NCI-H446 treated with DMSO at 0.1 percent for 48 hours (cell line): ENCODE measurements around the gene CKM.
"Not testable (repeated sequence)": the region's sequence is repeated elsewhere in the genome, so short reads cannot be mapped to it uniquely, and the experiment has no call there.

Experiments used
- DNase-seq: peaks from one replicate; lab custom pipeline; 2025; lab: John Stamatoyannopoulos, UW

CKM gene

DNA sequence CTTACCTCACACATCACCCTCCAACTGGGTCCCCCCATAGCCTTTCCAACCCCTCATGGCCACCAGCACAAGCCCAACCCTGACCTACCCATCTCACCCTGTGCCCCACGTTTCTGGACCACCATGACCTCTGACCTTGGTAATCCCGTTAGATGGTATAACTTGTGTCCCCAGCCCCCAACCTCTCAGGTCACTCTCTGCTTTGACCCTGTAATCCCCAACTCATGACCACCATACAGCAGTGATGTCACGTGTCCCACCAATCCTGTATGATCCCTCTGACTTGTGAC, 26.4 kb upstream of the CKM start:
- no peak for DNase-seq

DNA sequence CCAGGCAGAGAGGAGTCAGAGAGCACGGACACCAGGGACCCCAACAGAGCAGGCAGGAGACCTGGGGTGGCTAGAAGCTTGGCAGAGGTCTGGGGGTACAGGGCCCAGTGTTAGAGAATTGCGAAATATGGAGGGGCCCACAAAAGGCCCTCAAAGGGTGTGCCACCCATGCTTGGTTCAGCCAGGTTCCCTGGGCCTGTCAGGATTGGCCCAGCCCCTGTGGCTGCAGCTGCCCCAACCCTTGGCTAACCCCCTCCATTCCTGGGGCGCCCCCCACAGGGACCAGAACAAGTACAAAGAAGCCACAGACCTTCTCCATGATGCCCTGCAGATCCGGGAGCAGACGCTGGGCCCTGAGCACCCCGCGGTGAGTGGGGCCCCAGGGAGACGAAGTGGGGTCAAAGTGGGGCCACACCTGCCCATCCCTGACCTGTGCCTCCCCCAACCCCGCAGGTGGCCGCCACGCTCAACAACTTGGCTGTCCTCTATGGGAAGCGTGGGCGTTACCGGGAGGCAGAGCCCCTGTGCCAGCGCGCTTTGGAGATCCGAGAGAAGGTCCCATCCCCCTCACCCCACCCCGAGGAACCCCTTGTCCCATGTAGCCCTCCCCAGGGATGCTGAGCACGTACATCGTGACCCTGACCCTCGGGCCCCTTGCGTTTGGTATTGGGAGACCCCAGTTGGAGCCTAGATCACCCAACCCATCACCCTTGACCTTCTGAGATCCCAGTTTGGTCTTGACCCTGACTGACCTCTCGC, 25.9 kb upstream of the CKM start:
- DNase-seq = no peak

DNA sequence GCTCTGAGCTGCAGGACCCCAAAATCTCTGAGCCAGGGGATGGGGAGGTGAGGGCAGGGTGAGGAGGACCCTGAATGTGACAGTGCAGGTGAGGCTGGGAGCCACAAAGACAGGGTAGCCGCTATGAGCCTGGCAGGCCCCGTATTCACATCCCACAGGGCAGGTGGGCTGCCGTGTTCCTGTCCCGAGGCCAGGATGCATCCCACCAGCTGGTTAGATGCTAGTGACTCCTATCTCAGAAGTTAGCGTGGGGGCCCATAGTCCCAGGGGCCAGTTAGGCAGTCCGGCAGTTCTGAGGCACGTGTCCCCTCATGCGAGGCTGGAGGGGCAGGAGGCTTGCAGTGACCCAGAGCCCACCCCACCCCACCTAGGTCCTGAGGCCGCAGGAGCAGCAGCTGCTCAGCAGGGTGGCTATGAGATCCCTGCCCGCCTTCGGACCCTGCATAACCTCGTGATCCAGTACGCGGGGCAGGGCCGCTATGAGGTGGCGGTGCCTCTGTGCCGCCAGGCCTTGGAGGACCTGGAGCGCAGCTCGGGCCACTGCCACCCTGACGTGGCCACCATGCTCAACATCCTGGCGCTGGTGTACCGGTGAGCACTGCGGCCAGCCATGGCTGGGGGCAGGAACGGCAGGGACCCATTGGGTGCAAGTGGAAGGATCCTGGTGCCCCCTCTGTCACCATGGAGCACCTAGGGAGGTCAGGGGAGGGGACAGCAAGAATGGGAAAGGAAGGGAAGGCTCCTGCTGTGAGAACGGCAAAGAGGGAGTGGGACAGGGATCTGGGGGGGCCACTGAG, 25.1 kb upstream of the CKM start:
- no peak for DNase-seq

DNA sequence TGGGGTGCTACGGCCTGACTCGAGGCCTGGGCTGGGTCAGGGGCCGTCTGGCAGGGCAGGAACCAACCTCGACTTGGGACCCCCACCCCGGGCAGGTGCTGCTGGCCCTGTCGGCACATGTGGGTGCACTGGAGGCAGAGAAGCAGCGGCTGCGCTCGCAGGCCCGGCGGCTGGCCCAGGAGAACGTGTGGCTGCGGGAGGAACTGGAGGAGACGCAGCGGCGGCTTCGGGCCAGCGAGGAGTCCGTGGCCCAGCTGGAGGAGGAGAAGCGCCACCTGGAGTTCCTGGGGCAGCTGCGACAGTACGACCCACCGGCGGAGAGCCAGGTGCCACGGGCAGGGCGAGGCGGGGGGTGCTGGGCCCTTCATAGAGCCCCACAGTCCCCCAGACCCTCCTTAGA, 23.8 kb upstream of the CKM start:
- no peak for DNase-seq

DNA sequence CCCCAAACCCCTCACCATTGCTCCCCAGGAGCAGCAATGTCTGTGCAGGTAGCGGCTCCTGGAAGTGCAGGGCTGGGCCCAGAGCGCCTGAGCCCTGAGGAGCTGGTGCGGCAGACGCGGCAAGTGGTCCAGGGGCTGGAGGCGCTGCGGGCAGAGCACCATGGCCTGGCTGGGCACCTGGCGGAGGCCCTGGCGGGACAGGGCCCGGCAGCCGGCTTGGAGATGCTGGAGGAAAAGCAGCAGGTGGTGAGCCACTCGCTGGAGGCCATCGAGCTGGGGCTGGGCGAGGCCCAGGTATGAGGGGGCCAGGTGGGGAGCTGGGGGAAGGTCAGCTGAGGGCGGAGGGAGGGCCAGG, 22.8 kb upstream of the CKM start:
- no peak for DNase-seq

DNA sequence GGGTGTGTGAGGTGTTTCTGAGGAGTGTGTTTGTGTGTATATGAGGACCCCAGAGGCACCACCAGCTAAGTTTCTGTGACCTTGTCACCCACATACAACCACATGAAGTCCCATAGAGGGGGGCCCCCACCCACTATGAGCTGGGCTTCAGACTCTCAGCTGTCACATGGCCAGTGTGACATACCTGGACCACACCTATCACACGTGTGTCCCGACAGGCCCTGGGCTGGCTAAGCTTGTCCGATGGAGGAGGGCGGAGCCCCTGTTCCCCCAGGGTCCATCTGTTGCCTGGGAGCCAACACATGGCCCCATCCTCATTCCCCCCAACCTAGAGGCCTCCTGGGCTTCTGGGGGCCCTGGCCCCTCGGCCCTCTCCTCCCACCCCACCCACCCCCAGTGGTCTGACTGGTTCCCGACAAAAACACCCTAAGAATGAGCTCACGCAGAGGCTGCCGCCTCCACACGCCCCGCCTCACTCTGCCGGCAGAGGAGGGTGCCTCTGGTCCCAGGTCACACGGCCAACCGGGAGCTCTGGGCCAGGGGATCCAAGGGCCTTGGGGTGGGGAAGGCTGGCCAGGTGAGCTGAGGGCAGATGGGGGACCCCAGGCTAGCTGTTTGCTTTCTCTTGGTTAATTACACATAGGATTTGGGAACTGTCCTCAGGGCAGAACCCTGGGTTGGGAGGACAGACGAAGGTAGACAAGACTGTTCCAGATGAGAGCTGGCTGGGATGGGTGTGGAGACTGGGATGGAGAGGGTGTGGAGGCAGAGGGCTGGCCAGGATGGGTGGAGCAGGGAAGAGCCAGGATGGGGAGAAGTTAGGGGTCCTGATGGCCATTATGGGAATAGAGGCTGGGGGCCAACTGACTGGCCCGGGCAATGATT, 22.2 kb upstream of the CKM start:
- no peak for DNase-seq

DNA sequence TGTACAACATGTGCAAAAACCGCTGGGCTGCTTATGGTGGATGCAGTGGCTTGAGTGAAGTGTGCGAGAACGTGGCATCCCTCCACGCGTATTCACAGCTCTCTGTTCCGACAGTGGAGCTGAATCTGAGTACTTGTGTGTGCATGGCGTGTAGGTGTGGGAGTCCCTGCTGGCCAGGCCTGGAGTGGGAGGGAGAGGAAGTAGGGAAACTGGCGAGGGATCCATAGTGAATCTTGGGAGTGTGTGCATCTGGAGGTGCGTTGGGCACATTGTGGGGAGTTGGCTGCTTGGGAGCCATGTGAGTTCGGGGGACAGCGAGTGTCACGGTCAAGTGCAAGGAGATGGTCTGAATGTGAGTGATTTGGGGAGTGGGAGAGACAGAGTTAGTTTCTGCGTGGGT, 20.2 kb upstream of the CKM start:
- DNase-seq = no peak

DNA sequence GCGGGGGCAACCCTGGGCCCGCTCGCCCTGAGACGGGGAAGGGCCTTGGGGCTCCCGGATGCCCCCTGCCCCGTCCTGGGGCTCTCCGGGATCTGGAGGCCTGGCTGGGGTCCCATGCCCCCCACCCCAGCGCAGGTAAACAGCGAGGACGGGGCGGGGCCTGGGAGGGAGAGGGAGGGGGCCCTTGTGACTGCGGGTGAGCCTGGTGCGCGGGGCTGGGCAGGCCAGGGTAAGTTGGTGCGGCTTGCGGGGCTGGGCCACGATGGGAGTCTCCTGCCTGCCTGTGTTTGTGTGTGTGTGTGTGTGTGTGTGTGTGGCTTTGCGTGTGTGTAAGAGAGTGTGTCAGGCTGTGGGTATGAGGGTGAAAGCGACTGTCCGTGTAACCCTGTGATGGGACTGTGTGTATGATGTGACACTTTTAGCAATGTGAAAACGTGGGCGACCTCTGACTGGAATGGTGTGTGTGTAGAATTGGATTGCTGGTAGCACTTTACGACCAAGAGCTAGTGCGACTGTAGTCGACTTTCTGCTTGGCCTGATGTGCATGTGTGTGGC, 18.3 kb upstream of the CKM start:
- DNase-seq = no peak

DNA sequence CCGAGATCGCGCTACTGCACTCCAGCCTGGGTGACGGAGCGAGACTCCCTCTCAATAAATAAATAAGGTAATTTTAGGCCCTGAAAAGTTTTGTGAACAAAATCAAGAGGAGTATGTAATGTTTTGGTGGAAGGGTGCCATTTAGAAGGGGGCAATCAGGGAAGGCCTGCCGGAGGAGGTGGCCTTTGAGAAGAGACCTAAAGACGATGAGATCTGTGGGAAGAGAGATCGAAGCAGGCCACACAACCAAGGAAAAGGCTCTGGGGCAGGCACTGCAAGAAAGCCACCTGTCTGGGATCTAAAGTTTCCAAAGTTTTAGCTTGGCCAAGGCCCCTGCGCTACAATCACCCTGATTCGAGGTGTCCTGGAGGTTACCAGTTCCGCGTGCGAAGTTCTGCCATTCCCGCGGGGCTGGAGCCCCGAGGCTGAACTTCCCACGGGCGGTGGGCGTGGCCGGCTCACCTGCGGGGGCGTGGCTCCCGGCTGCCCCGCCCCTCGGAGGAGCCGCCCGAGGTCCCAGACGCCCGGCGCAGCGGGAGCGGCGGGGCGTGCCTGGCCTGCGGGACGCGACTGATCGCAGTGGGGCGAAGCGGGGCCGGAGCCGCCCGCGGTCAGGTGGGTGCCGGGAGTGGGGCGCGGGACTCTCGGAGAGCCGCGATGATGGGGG, 17.7 kb upstream of the CKM start, which contains the start of gene KLC3:
TSS of gene KLC3 (plus strand) at position 519 of the 667 bp plus-strand sequence. CDS start 4,792 bp downstream, outside the sequence.
- DNase-seq = no peak

DNA sequence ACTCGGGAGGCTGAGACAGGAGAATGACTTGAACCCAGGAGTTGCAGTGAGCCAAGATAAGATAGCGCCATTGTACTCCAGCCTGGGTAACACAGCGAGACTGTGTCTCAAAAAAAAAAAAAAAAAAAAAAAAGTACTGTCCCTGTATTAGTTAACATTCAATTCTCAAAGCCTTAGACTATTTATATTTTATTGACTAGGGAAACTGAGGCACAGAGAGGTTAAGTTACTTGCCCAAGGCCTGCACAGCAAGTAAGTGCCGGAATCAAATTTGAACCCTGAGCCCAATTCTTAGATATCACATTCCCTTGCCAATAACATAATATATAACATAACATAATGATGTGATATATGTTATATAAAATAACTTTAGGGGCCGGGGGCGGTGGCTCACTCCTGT, 17.0 kb upstream of the CKM start:
- no peak for DNase-seq

DNA sequence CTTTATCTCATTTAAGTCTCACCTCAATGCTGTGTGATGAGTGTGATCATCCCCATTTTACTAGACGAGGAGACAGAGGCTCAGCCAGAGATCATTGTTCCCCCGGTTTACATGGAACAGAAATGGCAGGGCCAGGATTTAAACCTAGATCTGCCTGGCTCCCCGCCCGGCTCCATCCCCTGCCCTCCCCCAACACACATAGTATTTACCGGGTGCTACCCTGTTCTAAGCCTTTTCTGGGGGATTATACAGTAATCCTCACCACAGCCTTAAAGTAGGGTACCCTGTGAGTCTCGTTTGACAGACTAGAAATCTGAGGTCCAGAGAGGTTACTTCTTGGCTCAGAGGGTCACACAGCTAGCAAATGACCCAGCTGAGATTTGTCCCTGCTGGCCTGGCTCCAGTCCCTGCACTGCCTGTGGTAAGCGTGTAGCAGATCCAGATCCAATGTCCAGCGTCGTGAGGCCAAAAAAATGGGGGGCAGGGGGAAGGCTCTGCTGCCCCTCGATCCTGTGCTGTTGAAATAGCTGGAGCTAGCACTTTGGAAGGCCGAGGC, 14.1 kb upstream of the CKM start:
- no peak for DNase-seq

DNA sequence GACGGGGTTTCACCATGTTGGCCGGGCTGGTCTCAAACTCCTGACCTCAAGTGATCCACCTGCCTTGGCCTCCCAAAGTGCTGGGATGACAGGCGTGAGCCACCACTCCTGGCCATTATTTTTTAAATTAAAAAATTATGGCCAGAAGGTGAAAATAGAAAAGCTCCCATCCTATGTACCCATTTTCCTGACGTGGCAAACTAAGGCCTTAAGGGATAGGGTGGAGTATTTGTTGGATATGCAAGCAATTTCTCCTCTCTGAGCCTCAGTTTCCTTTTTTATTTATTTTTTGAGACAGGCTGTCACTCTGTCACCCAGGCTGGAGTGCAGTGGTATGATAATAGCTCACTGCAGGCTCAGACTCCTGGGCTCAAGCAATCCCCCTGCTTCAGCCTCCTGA, 12.2 kb upstream of the CKM start:
- DNase-seq = not testable (repeated sequence)

DNA sequence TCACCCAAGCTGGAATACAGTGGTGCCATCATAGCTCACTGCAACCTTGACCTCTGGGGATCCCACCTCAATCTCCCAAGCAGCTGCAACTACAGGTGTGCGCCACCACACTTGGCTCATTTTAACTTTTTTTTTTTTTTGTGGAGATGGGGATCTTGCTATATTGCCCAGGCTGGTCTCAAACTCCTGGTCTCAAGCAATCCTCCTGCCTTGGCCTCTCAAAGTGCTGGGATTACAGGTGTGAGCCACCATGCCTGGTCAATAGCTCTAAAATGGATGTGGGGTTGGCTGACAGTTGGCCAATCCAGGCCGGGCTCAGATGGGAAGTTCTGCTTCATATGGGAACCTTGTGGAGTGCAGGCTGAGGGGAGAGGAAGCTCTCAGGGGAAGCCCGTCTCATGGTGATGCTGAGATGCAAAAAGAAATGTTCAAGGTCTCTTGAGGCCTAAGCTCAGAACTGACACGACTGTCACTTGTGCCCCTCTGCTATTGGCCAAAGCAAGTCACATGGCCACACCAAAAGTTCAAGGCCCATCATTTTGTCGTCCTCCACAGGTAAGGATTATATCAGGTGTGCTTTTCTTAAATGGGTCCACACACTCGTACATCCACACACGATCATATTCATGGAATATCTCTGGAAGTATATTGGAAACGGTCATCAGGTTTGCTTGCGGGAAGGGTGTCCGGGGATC, 11.1 kb upstream of the CKM start:
- DNase-seq = no peak

DNA sequence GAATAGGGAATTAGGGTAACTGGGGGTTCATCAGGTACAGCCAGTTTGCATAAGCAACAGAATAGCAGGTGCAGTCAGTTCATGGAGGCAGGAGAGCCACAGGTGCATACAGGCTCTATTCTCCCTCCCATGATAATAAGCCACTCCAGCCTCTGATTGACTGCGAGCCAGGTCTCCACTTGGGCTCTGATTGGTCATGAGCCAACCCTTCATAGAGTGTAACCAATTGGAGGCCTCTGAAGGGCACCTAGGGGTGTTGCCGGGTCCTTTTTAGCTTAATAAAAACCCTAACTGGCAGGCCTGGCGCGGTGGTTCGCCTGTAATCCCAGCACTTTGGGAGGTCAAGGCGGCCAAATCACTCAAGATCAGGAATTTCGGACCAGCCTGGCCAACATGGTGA, 8.7 kb upstream of the CKM start:
- no peak for DNase-seq

DNA sequence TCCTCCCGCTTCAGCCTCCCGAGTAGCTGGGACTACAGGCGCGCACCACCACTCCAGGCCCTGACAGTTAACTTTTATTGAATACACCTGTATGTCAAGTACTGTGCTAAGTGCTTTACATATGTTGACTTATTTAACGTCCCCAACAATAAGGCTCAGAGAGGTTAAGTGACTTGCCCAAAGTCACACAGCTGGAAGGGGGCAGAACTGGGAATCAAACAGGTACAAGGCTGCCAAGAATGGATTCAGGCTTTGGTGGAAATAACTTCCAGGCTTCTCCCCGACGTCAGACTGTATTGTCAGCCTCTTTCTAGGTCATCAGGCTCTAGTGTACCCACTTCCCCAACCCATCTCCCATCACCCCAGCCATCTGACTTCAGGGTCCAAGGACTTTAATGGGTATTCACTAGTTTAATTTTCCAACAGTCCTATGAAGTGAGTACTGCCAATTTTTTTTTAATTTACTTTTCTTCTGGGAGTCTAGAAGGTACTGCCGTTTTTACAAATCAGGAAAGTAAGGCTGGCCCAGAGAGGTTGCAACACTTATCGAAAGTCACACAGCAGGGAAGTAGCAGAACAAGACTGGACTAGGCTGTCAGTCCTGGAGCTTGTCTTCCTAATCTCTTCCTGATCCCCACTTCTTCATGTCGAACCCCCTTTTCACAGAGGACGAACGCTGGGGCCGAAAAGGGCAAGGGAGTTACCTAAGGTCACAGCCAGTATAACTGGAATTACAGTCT, 4.9 kb upstream of the CKM start:
- DNase-seq = no peak

DNA sequence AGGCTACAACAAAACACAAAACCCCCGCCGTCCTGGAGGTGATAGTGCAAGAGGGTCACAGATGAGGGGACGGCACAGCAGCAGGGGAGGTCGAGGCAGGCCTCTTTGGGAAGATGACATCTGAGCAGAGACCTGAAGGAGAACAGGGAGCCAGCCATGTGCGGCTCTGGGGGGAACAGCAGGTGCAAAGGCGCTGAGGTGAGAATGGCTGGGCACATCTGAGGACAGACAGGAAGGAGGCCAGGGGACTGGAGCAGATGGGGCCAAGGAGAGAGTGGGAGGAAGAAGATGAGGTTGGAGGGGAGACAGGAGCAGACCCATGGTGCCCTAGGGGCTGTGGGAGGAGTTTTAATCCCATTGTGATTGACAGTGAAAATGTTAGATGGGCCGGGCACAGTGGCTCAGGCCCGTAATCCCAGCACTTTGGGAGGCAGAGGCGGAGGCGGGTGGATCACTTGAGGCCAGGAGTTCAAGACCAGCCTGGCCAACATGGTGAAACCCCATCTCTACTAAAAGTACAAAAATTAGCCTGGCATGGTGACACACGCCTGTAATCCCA, 1.8 kb upstream of the CKM start:
- no peak for DNase-seq

DNA sequence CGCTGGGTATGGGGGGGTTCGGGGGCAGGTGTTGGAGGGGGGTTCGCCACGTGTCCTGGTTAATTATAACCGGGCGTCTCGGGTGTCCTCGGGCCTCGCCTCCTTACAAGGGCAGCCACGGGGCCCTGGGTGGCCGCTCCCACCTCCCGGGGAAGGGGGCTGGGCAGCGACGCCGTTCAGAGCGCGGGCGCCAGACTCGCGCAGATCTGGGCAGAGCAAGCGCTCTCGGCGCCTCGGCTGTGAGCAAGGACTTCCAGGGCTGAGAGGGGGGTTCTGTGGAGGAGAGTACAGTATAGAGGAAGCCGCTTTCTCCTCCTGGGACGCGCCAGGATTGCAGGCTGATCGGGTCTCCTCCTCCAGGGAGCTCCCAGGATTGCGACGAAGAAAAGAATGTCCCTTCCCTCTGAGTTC, 1.0 kb upstream of the CKM start:
- DNase-seq = no peak

DNA sequence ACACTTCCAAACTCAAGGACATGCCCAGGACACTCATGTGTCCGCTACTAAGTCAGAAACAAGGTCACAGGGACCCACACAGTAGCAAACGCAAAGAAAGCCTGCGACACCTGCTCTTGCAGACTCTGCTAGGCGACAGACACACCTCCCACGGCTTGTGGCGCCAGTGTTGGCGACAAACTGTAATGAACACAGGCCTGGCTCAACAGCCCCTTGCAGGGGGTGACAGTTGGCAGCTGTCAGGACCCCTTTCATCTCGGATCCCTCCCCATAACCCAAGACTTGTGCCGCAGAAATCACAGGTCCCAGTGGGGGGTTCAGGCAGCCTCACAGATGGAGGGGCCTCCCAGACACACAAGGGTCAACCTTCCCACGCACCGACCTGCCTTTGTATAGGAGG, 364 bp downstream of the CKM start:
- no peak for DNase-seq

DNA sequence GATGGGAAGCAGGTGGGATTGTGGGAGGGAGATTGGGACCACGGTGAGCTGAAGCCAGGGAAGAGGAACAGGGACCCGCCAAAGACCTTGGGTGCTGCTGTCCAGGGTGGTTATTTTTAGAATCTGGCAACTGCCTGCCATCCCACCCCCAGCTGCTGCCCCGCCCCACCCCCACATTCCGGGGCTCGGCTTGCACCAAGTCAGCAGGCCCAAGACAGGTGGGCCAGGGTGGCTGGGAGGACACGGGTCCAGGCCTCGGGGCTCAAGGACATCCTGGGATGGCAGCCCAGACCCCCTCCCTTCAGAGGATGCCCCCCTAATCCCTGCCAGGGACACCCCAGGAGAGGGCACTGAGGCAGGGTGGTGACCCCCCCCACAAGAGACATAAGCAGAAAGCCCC, 827 bp downstream of the CKM start:
- no peak for DNase-seq
